ENCODE results near the gene P2RX1. TPM values are rescaled to one million over a fixed set of nuclear protein-coding genes. Genes with fewer than 3 reads are reported as not detected.
A peak's percentile ranks its signal among the peaks of the same experiment; 100 is the strongest.

The P2RX1 gene
- total and polyA plus RNA-seq, 8 donors = 17.7 to 41.8 (median 24.9) TPM

DNA sequence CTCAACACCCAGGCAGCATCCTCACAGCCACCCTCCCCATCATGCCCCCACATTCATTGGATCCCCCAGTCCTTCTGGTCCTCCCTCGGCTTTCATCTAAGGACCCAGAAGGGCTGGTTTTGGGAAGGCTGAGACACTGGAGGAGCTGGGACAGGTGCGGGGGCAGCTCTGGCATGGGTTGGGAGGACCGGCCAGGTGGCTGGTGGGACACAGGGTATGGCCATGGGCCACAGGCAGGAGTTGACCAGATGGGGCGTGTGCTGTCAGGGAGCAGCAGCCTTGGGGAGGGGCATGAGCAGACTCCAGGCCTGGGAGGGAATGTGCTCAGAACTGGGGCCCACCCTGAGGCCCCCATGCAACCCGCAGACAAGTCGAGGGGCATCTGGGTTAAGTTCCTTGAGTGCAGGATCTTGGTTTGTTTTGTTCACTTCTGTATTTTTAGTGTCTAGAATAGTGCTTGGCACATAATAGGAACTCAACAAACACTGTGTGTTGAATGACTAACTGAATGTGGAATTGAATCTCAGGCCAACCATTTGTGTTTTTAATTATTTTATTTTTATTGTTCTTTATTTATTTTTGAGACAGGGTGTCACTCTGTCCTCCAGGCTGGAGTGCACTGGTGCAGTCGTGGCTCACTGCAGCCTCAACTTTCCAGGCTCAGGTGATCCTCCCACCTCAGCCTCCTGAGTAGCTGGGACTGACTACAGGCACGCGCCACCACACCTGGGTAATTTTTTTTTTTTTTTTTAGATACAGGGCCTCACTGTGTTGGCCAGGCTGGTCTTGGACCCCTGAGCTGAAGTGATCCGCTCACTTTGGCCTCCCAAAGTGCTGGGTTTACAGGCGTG, 5.6 kb downstream of the P2RX1 start:
- no peak overlapping the region for H3K27ac ChIP-seq
- WGBS, 2 donors = 89 to 90% methylated on average over 11 of the region's 11 CpGs
- H3K36me3 ChIP-seq = no peaks in the 10 kb centered on the region
- ATAC-seq (no peak), FAIRE-seq (no peak), DNase-seq (no peak)
- TF ChIP-seq, protein P1, sequence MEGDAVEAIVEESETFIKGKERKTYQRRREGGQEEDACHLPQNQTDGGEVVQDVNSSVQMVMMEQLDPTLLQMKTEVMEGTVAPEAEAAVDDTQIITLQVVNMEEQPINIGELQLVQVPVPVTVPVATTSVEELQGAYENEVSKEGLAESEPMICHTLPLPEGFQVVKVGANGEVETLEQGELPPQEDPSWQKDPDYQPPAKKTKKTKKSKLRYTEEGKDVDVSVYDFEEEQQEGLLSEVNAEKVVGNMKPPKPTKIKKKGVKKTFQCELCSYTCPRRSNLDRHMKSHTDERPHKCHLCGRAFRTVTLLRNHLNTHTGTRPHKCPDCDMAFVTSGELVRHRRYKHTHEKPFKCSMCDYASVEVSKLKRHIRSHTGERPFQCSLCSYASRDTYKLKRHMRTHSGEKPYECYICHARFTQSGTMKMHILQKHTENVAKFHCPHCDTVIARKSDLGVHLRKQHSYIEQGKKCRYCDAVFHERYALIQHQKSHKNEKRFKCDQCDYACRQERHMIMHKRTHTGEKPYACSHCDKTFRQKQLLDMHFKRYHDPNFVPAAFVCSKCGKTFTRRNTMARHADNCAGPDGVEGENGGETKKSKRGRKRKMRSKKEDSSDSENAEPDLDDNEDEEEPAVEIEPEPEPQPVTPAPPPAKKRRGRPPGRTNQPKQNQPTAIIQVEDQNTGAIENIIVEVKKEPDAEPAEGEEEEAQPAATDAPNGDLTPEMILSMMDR (IDR thresholded peaks at IDR 0.05) = no peak
- H3K4me3 ChIP-seq = no peak overlapping the region
- H3K27me3 ChIP-seq = no peaks in the 10 kb centered on the region
- H3K4me1 ChIP-seq = no peaks in the 10 kb centered on the region
- no peaks in the 10 kb centered on the region for H3K9me3 ChIP-seq
- intact Hi-C loops (cut with DNase I) = loop anchor here in 1 of 3 donors (10.0 kb wide), 1 partner anchor 164 kb away; no protein-coding TSS in a partner anchor

DNA sequence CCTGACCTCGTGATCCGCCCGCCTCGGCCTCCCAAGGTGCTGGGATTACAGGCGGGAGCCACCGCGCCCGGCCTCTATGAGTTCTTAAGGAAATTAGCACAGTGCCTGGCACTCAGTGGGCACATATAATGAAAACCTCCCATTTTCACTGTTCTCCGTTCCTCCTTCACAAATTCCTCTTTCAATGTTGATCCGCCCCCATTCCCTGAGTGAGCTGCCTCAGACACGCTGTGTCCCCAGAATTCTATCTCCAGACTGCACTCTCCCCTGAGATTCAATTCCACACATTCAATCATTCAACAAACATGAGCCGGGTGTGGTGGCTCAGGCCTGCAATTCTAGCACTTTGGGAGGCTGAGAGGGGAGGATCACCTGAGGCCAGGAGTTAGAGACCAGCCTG, 7.0 kb downstream of the P2RX1 start:
- Histone ChIP-seq H3K9me3 (no peaks in the 10 kb centered on the region), H3K4me3 (no peak overlapping the region), H3K4me1 (peaks cover 0 to 6% (median 0%) of the 10 kb centered on the region in 3 donors), H3K27ac (no peak overlapping the region), H3K27me3 (no peaks in the 10 kb centered on the region), H3K36me3 (no peaks in the 10 kb centered on the region)
- intact Hi-C loops (cut with DNase I) = loop anchor here in 1 of 3 donors (5.0 kb wide), 1 partner anchor 47 kb away; no protein-coding TSS in a partner anchor
- FAIRE-seq = no peak
- TF ChIP-seq, protein P1 (IDR thresholded peaks at IDR 0.05) = no peak
- WGBS, 2 donors = 88 to 98% methylated on average over 12 of the region's 12 CpGs
- DNase-seq = no peak
- ATAC-seq = no peak

DNA sequence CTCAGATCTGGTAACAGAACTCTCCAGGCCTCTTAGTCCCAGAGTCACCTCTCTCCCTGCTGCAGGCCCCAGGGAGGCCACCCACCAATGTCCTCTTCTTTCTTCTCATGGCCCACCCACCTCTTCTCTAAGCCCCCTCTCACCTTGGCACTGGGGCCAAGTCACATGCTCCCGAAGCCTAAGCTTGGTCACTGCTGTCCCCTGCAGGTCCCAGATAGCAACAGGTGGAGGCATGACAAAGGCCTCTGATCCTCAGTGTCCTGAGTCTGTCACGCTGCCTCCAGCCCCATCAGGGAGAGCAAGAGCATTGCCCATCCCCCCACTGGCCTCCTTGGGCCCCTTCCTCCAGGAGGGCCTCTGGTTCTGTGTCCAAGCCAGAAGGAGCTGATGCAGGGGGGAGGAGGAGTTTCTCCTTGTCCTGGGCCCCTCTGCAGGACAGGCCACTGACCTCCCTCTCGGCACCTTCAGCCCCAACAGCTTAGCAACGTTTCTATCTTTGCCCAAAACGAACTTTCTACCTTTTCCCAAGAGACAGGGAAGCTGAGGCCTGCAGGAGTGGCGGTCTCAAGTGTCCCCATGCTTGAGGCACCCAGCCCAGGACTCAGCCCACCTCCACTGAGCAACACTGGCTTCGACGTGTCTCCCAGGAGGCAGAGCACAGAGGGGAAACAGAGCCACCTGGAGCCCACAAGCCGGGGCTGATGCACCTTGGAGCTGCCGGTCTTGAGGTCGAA, 8.6 kb downstream of the P2RX1 start:
- no peak overlapping the region for H3K4me3 ChIP-seq
- DNase-seq (peak in 1 of 6 donors; percentile 54), FAIRE-seq (no peak), ATAC-seq (no peak)
- no peaks in the 10 kb centered on the region for H3K36me3 ChIP-seq
- H3K4me1 ChIP-seq = peaks cover 0 to 9% (median 0%) of the 10 kb centered on the region in 3 donors
- no peak overlapping the region for H3K27ac ChIP-seq
- 79 to 80% methylated on average over 11 of the region's 11 CpGs for WGBS, 2 donors
- H3K9me3 ChIP-seq = no peaks in the 10 kb centered on the region
- no peaks in the 10 kb centered on the region for H3K27me3 ChIP-seq
- intact Hi-C loops (cut with DNase I) = loop anchor here in 1 of 3 donors (5.0 kb wide), 1 partner anchor 45 kb away; no protein-coding TSS in a partner anchor
- TF ChIP-seq, protein P1 (IDR thresholded peaks at IDR 0.05) = peak in 3 of 4 donors; percentile 13 to 29 (median 13)

DNA sequence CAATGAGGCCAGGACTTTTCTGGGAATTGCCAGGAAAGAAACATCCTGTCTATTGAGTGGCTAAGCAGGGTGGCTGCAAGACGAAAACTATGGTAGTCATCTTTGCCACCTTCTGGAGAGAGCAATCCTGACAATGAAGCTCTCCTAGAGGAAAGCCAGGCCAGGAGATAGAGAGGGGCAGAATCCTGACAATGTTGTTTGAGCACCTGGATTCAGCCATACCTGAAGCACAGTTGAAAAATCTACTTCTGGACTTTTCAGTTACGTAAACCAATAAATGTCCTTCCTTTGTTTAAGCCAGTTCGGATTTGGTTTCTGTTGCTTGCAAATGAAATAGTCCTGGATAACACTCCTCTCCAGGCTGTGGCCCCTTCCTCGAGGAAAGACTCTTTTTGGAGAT, 9.4 kb downstream of the P2RX1 start:
- WGBS, 2 donors = 94 to 96% methylated on average over 4 of the region's 4 CpGs
- intact Hi-C loops (cut with DNase I) = loop anchor here in 1 of 3 donors (5.0 kb wide), 1 partner anchor 45 kb away; no protein-coding TSS in a partner anchor
- H3K9me3 ChIP-seq = no peaks in the 10 kb centered on the region
- FAIRE-seq = no peak
- peaks cover 0 to 9% (median under 1%) of the 10 kb centered on the region in 3 donors for H3K4me1 ChIP-seq
- no peak overlapping the region for H3K27ac ChIP-seq
- DNase-seq = no peak
- no peak for ATAC-seq
- H3K36me3 ChIP-seq = no peaks in the 10 kb centered on the region
- no peaks in the 10 kb centered on the region for H3K27me3 ChIP-seq
- TF ChIP-seq, protein P1 (IDR thresholded peaks at IDR 0.05) = no peak
- H3K4me3 ChIP-seq = no peak overlapping the region
